ENCODE results near the gene CNOT4. TPM values are rescaled to one million over a fixed set of nuclear protein-coding genes. Genes with fewer than 3 reads are reported as not detected.
A peak's percentile ranks its signal among the peaks of the same experiment; 100 is the strongest.

Gene CNOT4
- total RNA-seq, 2 donors from 2014 or later, result 19.0 to 44.7 TPM

DNA sequence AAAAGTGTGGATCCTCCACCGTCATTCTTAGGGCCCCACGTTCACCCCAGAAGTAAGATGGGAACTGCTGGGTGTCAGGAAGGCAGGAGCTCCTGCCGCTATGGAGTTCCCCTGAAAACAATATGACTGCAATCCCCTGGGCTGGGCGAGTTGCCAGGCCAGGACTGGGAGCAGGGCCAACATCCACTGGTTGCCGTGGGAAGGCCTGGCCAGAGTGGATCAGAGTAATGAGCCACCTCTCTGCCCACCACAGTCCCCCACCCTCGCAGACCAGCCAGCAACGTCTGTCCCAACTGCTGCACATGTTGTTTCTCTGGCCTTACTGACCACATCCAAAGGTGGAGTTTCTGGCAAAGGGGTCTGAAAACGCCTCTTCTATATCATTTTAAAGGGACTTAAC lies 189.6 kb downstream of the CNOT4 start:
- no peaks in the 10 kb centered on the region for H3K27me3 ChIP-seq (replicated peaks; ENCODE audit: insufficient read depth)
- H3K4me3 ChIP-seq, result no peak overlapping the region
- peak; percentile 31 for DNase-seq (ENCODE audit: low spot score)
- H3K9me3 ChIP-seq, result no peaks in the 10 kb centered on the region
- TF ChIP-seq POLR2A (IDR thresholded peaks at IDR 0.05) (no peak), POLR2AphosphoS5 (IDR thresholded peaks at IDR 0.05) (no peak)
- TF ChIP-seq, protein P1, sequence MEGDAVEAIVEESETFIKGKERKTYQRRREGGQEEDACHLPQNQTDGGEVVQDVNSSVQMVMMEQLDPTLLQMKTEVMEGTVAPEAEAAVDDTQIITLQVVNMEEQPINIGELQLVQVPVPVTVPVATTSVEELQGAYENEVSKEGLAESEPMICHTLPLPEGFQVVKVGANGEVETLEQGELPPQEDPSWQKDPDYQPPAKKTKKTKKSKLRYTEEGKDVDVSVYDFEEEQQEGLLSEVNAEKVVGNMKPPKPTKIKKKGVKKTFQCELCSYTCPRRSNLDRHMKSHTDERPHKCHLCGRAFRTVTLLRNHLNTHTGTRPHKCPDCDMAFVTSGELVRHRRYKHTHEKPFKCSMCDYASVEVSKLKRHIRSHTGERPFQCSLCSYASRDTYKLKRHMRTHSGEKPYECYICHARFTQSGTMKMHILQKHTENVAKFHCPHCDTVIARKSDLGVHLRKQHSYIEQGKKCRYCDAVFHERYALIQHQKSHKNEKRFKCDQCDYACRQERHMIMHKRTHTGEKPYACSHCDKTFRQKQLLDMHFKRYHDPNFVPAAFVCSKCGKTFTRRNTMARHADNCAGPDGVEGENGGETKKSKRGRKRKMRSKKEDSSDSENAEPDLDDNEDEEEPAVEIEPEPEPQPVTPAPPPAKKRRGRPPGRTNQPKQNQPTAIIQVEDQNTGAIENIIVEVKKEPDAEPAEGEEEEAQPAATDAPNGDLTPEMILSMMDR (IDR thresholded peaks at IDR 0.05), result no peak
- no peaks in the 10 kb centered on the region for H3K4me1 ChIP-seq (replicated peaks)
- H3K36me3 ChIP-seq, result no peaks in the 10 kb centered on the region
- WGBS, result 15% methylated on average over 8 of the region's 8 CpGs
- intact Hi-C loops (cut with DNase I), result no loop called here
- no peak overlapping the region for H3K27ac ChIP-seq

DNA sequence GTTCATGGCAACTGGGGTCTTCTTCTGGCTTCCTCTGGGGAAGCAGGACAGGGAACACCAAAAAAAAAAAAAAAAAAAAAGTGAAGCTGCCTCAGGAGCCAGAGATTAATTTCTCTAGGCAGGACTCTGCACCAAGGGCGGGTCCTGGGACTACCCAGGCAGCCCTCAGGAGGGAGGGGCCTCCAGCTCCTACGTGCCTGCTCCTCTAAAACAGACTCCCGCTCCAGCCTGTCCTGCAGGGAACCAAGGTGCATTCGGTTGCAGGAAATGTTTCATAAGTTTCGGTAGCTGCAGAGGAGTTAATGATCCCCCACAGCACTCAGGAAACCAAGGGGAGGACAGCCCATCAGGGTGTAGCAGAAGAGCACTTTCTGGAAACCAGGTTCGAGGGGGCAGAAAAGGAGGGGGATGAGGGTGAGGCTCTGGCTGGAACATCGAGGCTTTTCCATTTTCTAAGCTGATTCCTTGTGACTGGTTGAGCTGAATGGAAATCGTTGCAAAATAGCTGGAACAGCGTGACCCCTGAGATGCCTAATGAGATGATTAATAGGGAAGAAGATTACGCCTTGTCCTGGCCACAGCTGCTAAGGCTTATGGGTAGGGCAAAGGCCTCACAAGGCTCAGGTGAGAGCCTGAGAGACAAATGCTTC lies 192.1 kb downstream of the CNOT4 start:
- Histone ChIP-seq H3K4me3 (no peak overlapping the region), H3K36me3 (no peaks in the 10 kb centered on the region), H3K9me3 (no peaks in the 10 kb centered on the region), H3K4me1 (replicated peaks) (no peaks in the 10 kb centered on the region), H3K27ac (no peak overlapping the region), H3K27me3 (replicated peaks; ENCODE audit: insufficient read depth) (no peaks in the 10 kb centered on the region)
- DNase-seq (ENCODE audit: low spot score), result no peak
- intact Hi-C loops (cut with DNase I), result no loop called here
- WGBS, result 49% methylated on average over 10 of the region's 10 CpGs
- no peak for TF ChIP-seq POLR2AphosphoS5 (IDR thresholded peaks at IDR 0.05)
- no peak for TF ChIP-seq POLR2A (IDR thresholded peaks at IDR 0.05)
- TF ChIP-seq, protein P1 (IDR thresholded peaks at IDR 0.05), result no peak

DNA sequence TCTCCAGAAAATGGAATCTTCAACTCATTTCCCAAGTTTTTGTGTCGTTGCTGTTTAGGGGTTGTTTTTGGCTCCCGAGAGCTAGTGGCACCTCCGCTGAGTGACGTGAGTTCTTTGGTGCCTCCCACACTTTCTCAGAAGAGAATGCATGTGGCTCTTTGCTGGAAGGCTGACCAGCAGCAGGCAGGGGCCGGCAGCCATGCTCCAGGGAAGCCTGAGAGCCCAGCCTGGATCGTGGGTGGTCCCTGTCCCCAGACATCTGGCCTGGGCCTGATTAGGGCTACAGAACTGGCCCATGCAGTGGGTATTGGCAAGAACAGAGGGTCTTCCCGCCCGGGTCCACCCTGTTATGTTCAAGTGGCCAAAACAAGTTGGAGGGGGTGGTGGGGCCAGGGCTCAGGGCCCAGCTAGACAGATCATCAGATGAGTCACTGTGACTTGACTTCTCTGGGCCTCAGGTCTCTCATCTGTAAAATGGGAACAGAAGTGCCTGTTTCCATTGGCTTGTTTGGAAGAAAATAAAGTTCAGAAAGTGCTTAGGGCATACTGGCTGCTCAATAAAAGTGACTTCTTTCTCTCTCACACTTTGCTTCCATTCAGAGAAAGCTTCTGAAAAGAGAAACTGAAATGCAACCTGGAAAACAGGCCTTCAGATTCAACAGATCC lies 193.1 kb downstream of the CNOT4 start:
- H3K27ac ChIP-seq, result no peak overlapping the region
- TF ChIP-seq POLR2AphosphoS5 (IDR thresholded peaks at IDR 0.05) (no peak), POLR2A (IDR thresholded peaks at IDR 0.05) (no peak)
- TF ChIP-seq, protein P1 (IDR thresholded peaks at IDR 0.05), result no peak
- no peaks in the 10 kb centered on the region for H3K9me3 ChIP-seq
- no peaks in the 10 kb centered on the region for H3K4me1 ChIP-seq (replicated peaks)
- no peaks in the 10 kb centered on the region for H3K36me3 ChIP-seq
- intact Hi-C loops (cut with DNase I), result no loop called here
- WGBS, result 63% methylated on average over 8 of the region's 8 CpGs
- DNase-seq (ENCODE audit: low spot score), result no peak
- H3K4me3 ChIP-seq, result no peak overlapping the region
- H3K27me3 ChIP-seq (replicated peaks; ENCODE audit: insufficient read depth), result no peaks in the 10 kb centered on the region

DNA sequence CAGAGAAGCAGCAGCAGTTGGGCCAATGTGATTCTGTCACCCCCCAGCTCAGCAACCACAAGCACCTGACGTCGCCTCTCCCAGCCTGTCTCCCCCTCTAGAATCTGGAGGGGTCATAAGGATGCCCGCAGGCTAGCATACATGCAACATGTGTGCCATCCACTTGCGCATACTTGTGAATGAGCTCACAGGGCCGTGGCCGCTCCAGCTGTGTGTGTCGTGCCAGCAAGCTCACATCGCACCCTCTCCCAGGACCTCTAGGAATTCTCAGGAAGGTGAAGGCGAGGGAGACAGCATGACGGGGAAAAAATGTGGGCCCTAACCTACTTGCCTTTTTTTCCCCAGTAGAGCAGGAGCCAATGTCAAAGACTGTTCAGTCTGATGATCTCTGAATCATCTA lies 195.9 kb downstream of the CNOT4 start:
- 79% methylated on average over 10 of the region's 10 CpGs for WGBS
- no peaks in the 10 kb centered on the region for H3K27me3 ChIP-seq (replicated peaks; ENCODE audit: insufficient read depth)
- H3K27ac ChIP-seq, result no peak overlapping the region
- H3K36me3 ChIP-seq, result no peaks in the 10 kb centered on the region
- H3K4me3 ChIP-seq, result no peak overlapping the region
- TF ChIP-seq POLR2A (IDR thresholded peaks at IDR 0.05), result no peak
- TF ChIP-seq, protein P1 (IDR thresholded peaks at IDR 0.05), result no peak
- no peak for TF ChIP-seq POLR2AphosphoS5 (IDR thresholded peaks at IDR 0.05)
- no peaks in the 10 kb centered on the region for H3K9me3 ChIP-seq
- no peak for DNase-seq (ENCODE audit: low spot score)
- no peaks in the 10 kb centered on the region for H3K4me1 ChIP-seq (replicated peaks)
- intact Hi-C loops (cut with DNase I), result no loop called here

Other genes with a start within 250 kb of the CNOT4 start
- 10 to 100 TPM; 33.1 to 62.4 TPM for gene NUP205, start 47.8 kb upstream of the CNOT4 start, total RNA-seq
- gene STMP1, start 152.4 kb upstream of the CNOT4 start, total RNA-seq, result 10 to 100 TPM; 29.9 to 31.9 TPM
- gene SLC13A4, start 218.1 kb upstream of the CNOT4 start, total RNA-seq, result 1 to 10 TPM in 1 of 2 donors, not detected in 1; 9.4 TPM
- gene FAM180A, start 238.7 kb upstream of the CNOT4 start, total RNA-seq, result 1 to 10 TPM in 1 of 2 donors, under 1 TPM in 1; 0.77 to 6.9 TPM

Measured in prostate gland (tissue), 2 donors.